ENCODE results near the gene CHI3L1.

Gene CHI3L1

DNA sequence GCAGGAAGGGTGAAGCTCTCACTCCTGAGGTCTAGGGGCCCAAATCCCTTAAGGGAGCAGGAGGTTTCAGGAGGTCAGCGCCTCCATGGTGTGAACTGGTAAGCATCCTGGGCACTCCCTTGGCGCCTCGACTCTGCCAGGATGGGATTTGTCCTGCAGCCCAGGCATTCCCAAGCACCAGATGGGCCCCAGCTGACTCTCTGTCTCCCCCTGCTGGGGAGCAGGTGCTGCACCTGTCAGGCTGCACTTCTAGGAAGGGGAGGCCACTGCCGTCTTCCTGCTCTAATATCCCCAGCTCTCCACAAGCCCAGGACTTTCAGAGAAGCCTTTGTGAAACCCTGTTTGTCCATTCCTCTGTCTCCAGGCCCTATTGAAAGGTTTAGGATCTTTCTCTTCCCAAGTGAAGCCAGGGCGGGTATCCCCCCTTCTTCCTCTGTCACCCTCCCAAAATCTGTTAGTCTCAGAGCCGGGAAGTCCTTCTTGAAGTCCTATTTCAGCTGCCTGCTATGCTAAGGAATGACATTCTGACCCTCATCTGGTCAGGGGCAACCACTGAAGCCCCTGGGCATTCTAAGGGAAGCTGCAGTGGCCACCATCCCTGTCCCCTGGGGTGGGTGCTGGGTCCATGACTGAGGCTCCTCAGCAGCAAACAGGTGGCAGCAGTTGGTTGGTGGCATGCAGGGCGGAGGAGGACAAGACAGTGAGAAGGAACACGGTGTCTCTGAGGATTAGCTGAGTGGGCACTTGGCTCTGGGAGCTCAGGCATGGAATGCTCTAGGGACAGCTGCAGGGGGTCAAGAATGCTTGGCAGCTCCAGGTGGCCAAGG is 14.1 kb downstream of the CHI3L1 start:
- Histone ChIP-seq H3K9ac (ENCODE audit: low read length) (no peak overlapping the region), H3K4me2 (ENCODE audit: low read depth, low read length, poor library complexity, severe bottlenecking) (no peak overlapping the region), H4K20me1 (ENCODE audit: low read depth, low read length) (no peaks in the 10 kb centered on the region), H3K79me2 (ENCODE audit: insufficient read depth, low read length) (no peaks in the 10 kb centered on the region), H3K27me3 (ENCODE audit: low read length) (no peaks in the 10 kb centered on the region), H3F3A (ENCODE audit: insufficient read depth) (no peaks in the 10 kb centered on the region), H2AFZ (ENCODE audit: low read depth, low read length, severe bottlenecking) (no peak overlapping the region), H3K27ac (ENCODE audit: low read depth, low read length) (no peak overlapping the region), H3K9me2 (replicated peaks; ENCODE audit: insufficient read depth, low read length) (no peaks in the 10 kb centered on the region), H3K36me3 (ENCODE audit: low read length) (no peaks in the 10 kb centered on the region), H3K4me3 (ENCODE audit: insufficient read depth, low read length, poor library complexity, severe bottlenecking) (no peak overlapping the region), H3K9me3 (ENCODE audit: insufficient read depth, low read length) (no peaks in the 10 kb centered on the region)
- TF ChIP-seq, protein P1, sequence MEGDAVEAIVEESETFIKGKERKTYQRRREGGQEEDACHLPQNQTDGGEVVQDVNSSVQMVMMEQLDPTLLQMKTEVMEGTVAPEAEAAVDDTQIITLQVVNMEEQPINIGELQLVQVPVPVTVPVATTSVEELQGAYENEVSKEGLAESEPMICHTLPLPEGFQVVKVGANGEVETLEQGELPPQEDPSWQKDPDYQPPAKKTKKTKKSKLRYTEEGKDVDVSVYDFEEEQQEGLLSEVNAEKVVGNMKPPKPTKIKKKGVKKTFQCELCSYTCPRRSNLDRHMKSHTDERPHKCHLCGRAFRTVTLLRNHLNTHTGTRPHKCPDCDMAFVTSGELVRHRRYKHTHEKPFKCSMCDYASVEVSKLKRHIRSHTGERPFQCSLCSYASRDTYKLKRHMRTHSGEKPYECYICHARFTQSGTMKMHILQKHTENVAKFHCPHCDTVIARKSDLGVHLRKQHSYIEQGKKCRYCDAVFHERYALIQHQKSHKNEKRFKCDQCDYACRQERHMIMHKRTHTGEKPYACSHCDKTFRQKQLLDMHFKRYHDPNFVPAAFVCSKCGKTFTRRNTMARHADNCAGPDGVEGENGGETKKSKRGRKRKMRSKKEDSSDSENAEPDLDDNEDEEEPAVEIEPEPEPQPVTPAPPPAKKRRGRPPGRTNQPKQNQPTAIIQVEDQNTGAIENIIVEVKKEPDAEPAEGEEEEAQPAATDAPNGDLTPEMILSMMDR (IDR thresholded peaks at IDR 0.05; ENCODE audit: insufficient read depth, low read length, poor library complexity, severe bottlenecking) = peak; percentile 57
- TF ChIP-seq EZH2phosphoT487 (conservative IDR thresholded peaks at IDR 0.05; ENCODE audit: low read length) = no peak

DNA sequence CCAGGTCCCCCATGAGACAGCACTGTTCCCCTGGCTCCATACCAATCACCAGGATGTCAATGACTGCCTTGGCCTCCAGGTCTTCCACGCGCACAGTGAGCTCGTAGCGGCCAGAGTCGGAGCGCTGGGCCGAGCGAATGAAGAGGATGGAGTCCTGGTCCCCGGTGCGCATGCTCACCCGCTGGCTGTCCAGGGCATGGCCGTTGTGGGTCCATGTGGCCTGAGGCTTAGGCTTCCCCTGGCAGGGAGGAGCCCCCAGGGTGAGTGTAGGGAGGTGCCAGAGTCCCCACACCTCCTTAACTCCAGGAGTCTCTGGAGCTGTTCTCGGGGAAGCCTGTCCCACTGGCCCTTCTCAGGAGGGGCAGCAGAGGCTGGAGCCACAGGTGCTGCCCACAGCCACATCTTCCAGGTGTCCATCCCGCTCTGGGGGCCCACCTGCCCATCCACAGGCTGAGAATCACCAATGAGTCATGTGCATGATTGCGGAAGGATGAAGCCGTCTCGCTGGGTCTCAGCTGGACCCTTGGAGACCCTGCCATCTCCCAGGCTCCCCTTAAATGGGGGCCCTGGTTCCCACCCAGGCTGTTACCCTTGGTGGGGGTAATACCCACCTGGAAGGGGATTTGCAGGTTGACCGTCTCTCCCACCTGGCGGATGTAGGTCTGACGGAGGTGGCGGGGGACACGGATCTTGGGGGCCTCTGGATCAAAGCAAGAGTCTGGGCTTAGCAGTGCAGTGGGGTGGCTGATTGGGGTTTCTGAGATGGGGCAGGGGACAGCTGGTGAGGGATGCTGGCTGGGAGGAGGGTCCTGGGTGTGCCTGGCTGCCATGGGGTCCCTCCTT is 14.9 kb downstream of the CHI3L1 start:
- Histone ChIP-seq H3K4me3 (ENCODE audit: insufficient read depth, low read length, poor library complexity, severe bottlenecking) (no peak overlapping the region), H2AFZ (ENCODE audit: low read depth, low read length, severe bottlenecking) (no peak overlapping the region), H3K27ac (ENCODE audit: low read depth, low read length) (no peak overlapping the region), H3K27me3 (ENCODE audit: low read length) (no peaks in the 10 kb centered on the region), H3K36me3 (ENCODE audit: low read length) (no peaks in the 10 kb centered on the region), H3K9ac (ENCODE audit: low read length) (no peak overlapping the region), H3K9me2 (replicated peaks; ENCODE audit: insufficient read depth, low read length) (no peaks in the 10 kb centered on the region), H3F3A (ENCODE audit: insufficient read depth) (no peaks in the 10 kb centered on the region), H3K79me2 (ENCODE audit: insufficient read depth, low read length) (no peaks in the 10 kb centered on the region), H3K4me2 (ENCODE audit: low read depth, low read length, poor library complexity, severe bottlenecking) (no peak overlapping the region), H4K20me1 (ENCODE audit: low read depth, low read length) (no peaks in the 10 kb centered on the region), H3K9me3 (ENCODE audit: insufficient read depth, low read length) (no peaks in the 10 kb centered on the region)
- TF ChIP-seq, protein P1 (IDR thresholded peaks at IDR 0.05; ENCODE audit: insufficient read depth, low read length, poor library complexity, severe bottlenecking) = no peak
- TF ChIP-seq EZH2phosphoT487 (conservative IDR thresholded peaks at IDR 0.05; ENCODE audit: low read length) = no peak

DNA sequence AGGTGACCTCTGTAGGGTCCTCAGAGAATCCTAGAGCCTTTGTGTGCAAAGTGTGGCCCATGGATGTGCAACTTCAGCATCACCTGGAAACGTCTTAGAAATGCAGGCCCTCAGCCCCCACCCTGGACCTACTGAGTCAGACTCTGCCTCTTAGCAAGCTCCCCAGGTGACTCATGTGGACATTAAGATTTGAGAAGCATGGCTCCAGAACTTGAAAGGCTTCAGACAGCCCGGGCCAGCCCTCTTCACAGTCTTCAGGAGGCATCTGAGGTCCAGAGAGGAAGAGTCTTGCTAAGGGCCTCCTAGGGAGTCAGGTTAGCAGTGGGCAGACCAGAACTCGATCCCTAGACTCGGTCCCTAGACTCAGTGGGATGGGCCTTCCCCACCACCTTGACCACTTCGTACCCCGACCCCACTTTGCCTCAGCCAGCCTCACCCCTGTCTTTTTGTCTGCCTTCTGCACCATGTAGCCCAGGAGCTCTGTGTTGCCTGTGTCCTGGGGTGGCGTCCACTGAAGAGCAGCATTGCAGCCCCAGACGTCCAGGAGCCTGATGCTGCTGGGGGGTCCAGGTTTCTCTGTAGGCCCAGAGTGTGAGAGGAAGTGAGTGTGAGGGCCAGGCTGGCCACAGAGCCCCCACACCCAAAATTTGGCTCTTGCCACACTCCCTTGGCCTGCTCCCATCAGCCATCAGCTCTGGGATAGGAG is 15.7 kb downstream of the CHI3L1 start:
- no peaks in the 10 kb centered on the region for H3K36me3 ChIP-seq (ENCODE audit: low read length)
- H3K9ac ChIP-seq (ENCODE audit: low read length) = no peak overlapping the region
- no peak overlapping the region for H3K4me3 ChIP-seq (ENCODE audit: insufficient read depth, low read length, poor library complexity, severe bottlenecking)
- H3K27ac ChIP-seq (ENCODE audit: low read depth, low read length) = no peak overlapping the region
- H2AFZ ChIP-seq (ENCODE audit: low read depth, low read length, severe bottlenecking) = no peak overlapping the region
- H3K9me3 ChIP-seq (ENCODE audit: insufficient read depth, low read length) = no peaks in the 10 kb centered on the region
- H3K79me2 ChIP-seq (ENCODE audit: insufficient read depth, low read length) = no peaks in the 10 kb centered on the region
- no peak overlapping the region for H3K4me2 ChIP-seq (ENCODE audit: low read depth, low read length, poor library complexity, severe bottlenecking)
- no peaks in the 10 kb centered on the region for H3K9me2 ChIP-seq (replicated peaks; ENCODE audit: insufficient read depth, low read length)
- no peaks in the 10 kb centered on the region for H4K20me1 ChIP-seq (ENCODE audit: low read depth, low read length)
- H3K27me3 ChIP-seq (ENCODE audit: low read length) = no peaks in the 10 kb centered on the region
- TF ChIP-seq EZH2phosphoT487 (conservative IDR thresholded peaks at IDR 0.05; ENCODE audit: low read length) = no peak
- TF ChIP-seq, protein P1 (IDR thresholded peaks at IDR 0.05; ENCODE audit: insufficient read depth, low read length, poor library complexity, severe bottlenecking) = no peak
- H3F3A ChIP-seq (ENCODE audit: insufficient read depth) = no peaks in the 10 kb centered on the region

Measured in SU-DHL-6 (cell line).